GM18868 (cell line): Measurements from ENCODE around the gene RBPMS2.

Experiments used
- ATAC-seq: cut with Tn5 transposase; IDR thresholded peaks from one replicate; pipeline ENCODE4 v1.9.1; 2021; ENCODE audit warnings: mild to moderate bottlenecking, moderate library complexity; ENCODE audit not compliant: unreplicated experiment

Gene RBPMS2

GRCh38 chr15:64783796-64784195 lies 8.4 kb upstream of the RBPMS2 start:
- no peak for ATAC-seq

GRCh38 chr15:64782751-64783150 lies 7.4 kb upstream of the RBPMS2 start:
- ATAC-seq, result no peak

GRCh38 chr15:64781299-64781698 lies 5.9 kb upstream of the RBPMS2 start:
- ATAC-seq, result no peak

GRCh38 chr15:64780600-64781156 lies 5.3 kb upstream of the RBPMS2 start:
- no peak for ATAC-seq

- no peak for ATAC-seq
Measured at GRCh38 chr15:64779630-64780029, 4.2 kb upstream of the RBPMS2 start.

- no peak for ATAC-seq
Measured at GRCh38 chr15:64779024-64779423, 3.6 kb upstream of the RBPMS2 start.

GRCh38 chr15:64776402-64776786 lies 1.0 kb upstream of the RBPMS2 start:
- no peak for ATAC-seq

- ATAC-seq, result no peak
Measured at GRCh38 chr15:64774629-64775493, 528 bp downstream of the RBPMS2 start.

GRCh38 chr15:64774037-64774628 lies 1.3 kb downstream of the RBPMS2 start:
- ATAC-seq, result no peak

- ATAC-seq, result no peak
Measured at GRCh38 chr15:64773606-64774005, 1.8 kb downstream of the RBPMS2 start.

- ATAC-seq, result no peak
Measured at GRCh38 chr15:64772964-64773363, 2.4 kb downstream of the RBPMS2 start.

GRCh38 chr15:64772488-64772887 lies 2.9 kb downstream of the RBPMS2 start:
- ATAC-seq, result no peak

GRCh38 chr15:64770626-64771025 lies 4.8 kb downstream of the RBPMS2 start:
- no peak for ATAC-seq

- ATAC-seq, result no peak
Measured at GRCh38 chr15:64767203-64767602, 8.2 kb downstream of the RBPMS2 start.

- ATAC-seq, result no peak
Measured at GRCh38 chr15:64766058-64766457, 9.3 kb downstream of the RBPMS2 start.

GRCh38 chr15:64763874-64764273 lies 11.5 kb downstream of the RBPMS2 start:
- no peak for ATAC-seq

GRCh38 chr15:64763462-64763861 lies 11.9 kb downstream of the RBPMS2 start:
- no peak for ATAC-seq

GRCh38 chr15:64763021-64763420 lies 12.4 kb downstream of the RBPMS2 start:
- no peak for ATAC-seq

- ATAC-seq, result no peak
Measured at GRCh38 chr15:64762546-64762945, 12.8 kb downstream of the RBPMS2 start.

GRCh38 chr15:64761156-64761555 lies 14.2 kb downstream of the RBPMS2 start:
- ATAC-seq, result no peak

- ATAC-seq, result no peak
Measured at GRCh38 chr15:64760056-64760455, 15.3 kb downstream of the RBPMS2 start.

- ATAC-seq, result no peak
Measured at GRCh38 chr15:64755427-64755940, 19.9 kb downstream of the RBPMS2 start.
